Neural crest cell (in vitro differentiated cells): ENCODE measurements around the gene ARL6IP6. TPM values are rescaled to one million over a fixed set of nuclear protein-coding genes. Genes with fewer than 3 reads are reported as not detected.
"Not testable (repeated sequence)": the region's sequence is repeated elsewhere in the genome, so short reads cannot be mapped to it uniquely, and the experiment has no call there.

Experiments used
- DNase-seq: peaks from one replicate; pipeline ENCODE4 v3.0.0; 2021; ENCODE audit warnings: low read depth, mixed read lengths, low spot score
- H3K27ac Mint-ChIP-seq: one replicate; pipeline ENCODE4 v1.8.0; 2021; ENCODE audit warnings: mild to moderate bottlenecking, mixed read lengths; ENCODE audit not compliant: unreplicated experiment
- H3K27me3 Mint-ChIP-seq: 2 replicates; pipeline ENCODE4 v1.8.0; 2021; ENCODE audit warnings: low read depth, mild to moderate bottlenecking, mixed read lengths
- H3K36me3 Mint-ChIP-seq: 2 replicates; pipeline ENCODE4 v1.8.0; 2021; ENCODE audit warnings: low read depth, mild to moderate bottlenecking, mixed read lengths
- H3K4me1 Mint-ChIP-seq: 2 replicates; pipeline ENCODE4 v1.8.0; 2021; ENCODE audit warnings: mixed read lengths
- H3K4me3 Mint-ChIP-seq: one replicate; pipeline ENCODE4 v1.8.0; 2021; ENCODE audit warnings: mild to moderate bottlenecking, mixed read lengths
- H3K9me3 Mint-ChIP-seq: 2 replicates; pipeline ENCODE4 v1.8.0; 2021; ENCODE audit warnings: mixed read lengths
- total RNA-seq: library from RNA; stranded (reverse); gene quantifications from 2 replicates; pipeline ENCODE4 v1.2.1, GENCODE V29; 2021
- TF ChIP-seq, protein P1 (sequence below): fragments of 200-600 bp; sonication (generic); conservative IDR thresholded peaks from 2 replicates; pipeline ENCODE4 v1.5.0; 2021; ENCODE audit warnings: antibody characterized with exemption, mild to moderate bottlenecking

ARL6IP6 gene
- total RNA-seq, 1 donor from 2014 or later, result 51.9 TPM

- DNase-seq, result peak; percentile 23
- no peaks in the 10 kb centered on the region for H3K9me3 Mint-ChIP-seq
- TF ChIP-seq, protein P1, sequence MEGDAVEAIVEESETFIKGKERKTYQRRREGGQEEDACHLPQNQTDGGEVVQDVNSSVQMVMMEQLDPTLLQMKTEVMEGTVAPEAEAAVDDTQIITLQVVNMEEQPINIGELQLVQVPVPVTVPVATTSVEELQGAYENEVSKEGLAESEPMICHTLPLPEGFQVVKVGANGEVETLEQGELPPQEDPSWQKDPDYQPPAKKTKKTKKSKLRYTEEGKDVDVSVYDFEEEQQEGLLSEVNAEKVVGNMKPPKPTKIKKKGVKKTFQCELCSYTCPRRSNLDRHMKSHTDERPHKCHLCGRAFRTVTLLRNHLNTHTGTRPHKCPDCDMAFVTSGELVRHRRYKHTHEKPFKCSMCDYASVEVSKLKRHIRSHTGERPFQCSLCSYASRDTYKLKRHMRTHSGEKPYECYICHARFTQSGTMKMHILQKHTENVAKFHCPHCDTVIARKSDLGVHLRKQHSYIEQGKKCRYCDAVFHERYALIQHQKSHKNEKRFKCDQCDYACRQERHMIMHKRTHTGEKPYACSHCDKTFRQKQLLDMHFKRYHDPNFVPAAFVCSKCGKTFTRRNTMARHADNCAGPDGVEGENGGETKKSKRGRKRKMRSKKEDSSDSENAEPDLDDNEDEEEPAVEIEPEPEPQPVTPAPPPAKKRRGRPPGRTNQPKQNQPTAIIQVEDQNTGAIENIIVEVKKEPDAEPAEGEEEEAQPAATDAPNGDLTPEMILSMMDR, result peak; percentile 72
- H3K27me3 Mint-ChIP-seq, result no peaks in the 10 kb centered on the region
- H3K36me3 Mint-ChIP-seq, result peaks cover 15% of the 10 kb centered on the region
- H3K4me3 Mint-ChIP-seq, result peak overlapping the region; percentile 100
- peak overlapping the region; percentile 97 for H3K27ac Mint-ChIP-seq
- peaks cover 39% of the 10 kb centered on the region for H3K4me1 Mint-ChIP-seq
Observed at GRCh38 chr2:152715854-152716428, 2.5 kb upstream of the ARL6IP6 start.

DNA sequence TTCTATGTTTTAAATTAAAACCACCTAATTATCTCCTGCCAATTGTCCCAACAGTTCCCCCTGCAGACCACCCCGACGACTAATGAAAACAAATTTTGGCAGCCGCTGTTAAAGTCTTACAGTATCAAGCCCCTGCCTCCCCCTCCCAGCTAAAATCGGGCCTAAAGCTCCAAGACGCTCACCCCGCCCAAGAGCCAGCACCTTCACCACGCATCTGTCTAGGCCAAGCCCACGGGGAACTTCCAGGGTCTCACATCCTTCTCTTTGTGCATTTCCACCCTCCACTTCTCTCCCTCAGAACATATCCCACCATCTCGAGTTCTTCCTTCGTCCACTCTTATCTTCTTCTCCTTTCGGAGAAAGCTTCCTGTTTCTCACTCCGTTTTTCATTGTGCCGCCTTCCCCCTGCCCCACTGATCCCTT lies 1.6 kb upstream of the ARL6IP6 start:
- Mint-ChIP-seq H3K4me1 (peaks cover 42% of the 10 kb centered on the region), H3K27ac (peak overlapping the region; percentile 97), H3K27me3 (no peaks in the 10 kb centered on the region), H3K9me3 (no peaks in the 10 kb centered on the region), H3K4me3 (peak overlapping the region; percentile 100), H3K36me3 (peaks cover 11% of the 10 kb centered on the region)
- TF ChIP-seq, protein P1, result no peak
- peak; percentile 33 for DNase-seq

DNA sequence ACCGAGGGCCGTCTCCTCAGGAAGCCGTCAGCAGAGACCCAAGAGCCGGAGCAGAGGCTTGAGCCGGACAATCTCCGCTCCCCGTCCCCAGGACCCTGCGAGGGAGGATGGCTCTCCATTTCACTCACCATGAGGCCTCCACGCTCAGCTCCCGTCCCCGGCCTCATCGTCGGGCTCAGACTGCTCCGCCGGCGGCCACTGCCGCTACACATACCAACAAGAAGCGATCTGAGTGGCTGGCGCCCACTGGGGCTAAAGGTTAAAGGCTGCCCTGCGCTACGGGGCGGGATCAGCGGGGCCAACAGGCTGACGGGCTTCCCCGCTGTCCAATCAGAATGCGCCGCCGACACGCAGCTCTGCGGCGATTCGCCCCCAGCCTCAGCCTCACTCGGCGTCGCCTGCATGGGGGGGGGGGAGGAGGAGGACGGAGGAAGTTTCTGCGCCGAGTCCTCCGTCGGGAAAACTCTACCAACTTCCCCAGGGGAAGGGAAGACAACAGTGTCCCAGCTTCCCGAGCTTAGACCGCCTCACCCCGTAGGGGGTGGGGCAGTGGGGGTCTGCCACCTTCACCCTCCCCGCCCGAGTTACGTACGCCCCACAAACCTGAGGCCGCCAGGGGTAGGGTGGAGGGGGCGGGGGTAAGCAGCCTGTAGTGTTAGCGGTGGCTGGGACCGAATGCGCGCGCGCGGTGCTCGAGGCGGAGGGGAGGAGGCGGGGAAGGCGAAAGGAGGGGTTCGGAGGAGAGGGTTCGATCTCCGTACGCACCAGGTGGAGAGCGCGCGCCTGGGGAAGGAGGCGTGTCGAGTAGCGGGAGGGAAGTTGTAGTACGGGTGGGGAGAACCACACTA lies 968 bp upstream of the ARL6IP6 start, which contains the start of gene PRPF40A:
TSS of gene PRPF40A (minus strand) at position 234 of the 848 bp plus-strand sequence. CDS start at position 212, 22 bp downstream.
- TF ChIP-seq, protein P1, result no peak
- H3K36me3 Mint-ChIP-seq, result peaks cover 9% of the 10 kb centered on the region

GRCh38 chr2:152718909-152719645 lies 657 bp downstream of the ARL6IP6 start:
- H3K9me3 Mint-ChIP-seq, result no peaks in the 10 kb centered on the region
- TF ChIP-seq, protein P1, result no peak
- H3K36me3 Mint-ChIP-seq, result peaks cover 9% of the 10 kb centered on the region
- peaks cover 48% of the 10 kb centered on the region for H3K4me1 Mint-ChIP-seq
- peak overlapping the region; percentile 100 for H3K4me3 Mint-ChIP-seq
- peak; percentile 46 for DNase-seq
- no peaks in the 10 kb centered on the region for H3K27me3 Mint-ChIP-seq
- peak overlapping the region; percentile 98 for H3K27ac Mint-ChIP-seq

More for the DNA sequence above, 968 bp upstream of the ARL6IP6 start, which contains the start of gene PRPF40A:
- peak; percentile 99 for DNase-seq
- peak within 1 kb of the TSS; percentile 98 for H3K27ac Mint-ChIP-seq
- H3K4me3 Mint-ChIP-seq, result peak within 1 kb of the TSS; percentile 100
- H3K9me3 Mint-ChIP-seq, result no peaks in the 10 kb centered on the region
- H3K27me3 Mint-ChIP-seq, result no peaks in the 10 kb centered on the region
- peaks cover 48% of the 10 kb centered on the region for H3K4me1 Mint-ChIP-seq

DNA sequence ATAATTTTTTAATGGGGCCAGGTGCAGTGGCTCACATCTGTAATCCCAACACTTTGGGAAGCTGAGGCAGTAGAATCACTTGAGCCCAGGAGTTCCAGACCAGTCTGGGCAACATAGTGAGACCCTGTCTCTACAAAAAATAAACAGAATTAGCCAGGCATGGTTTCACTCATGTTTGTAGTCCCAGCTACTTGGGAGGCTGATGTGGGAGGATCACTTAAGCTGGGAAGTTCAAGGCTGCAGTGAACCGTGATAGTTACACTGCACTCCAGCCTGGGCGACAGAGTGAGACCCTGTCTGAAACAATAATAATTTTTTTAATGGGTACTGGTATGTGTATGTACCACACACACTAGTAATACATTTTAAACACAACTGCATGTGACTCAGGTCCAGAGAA lies 2.4 kb downstream of the ARL6IP6 start:
- no peak for DNase-seq
- Mint-ChIP-seq H3K4me1 (peaks cover 40% of the 10 kb centered on the region), H3K9me3 (no peaks in the 10 kb centered on the region), H3K4me3 (peak overlapping the region; percentile 41), H3K36me3 (peaks cover 7% of the 10 kb centered on the region), H3K27ac (no peak overlapping the region), H3K27me3 (no peaks in the 10 kb centered on the region)
- TF ChIP-seq, protein P1, result no peak

- not testable (repeated sequence) for H3K27ac Mint-ChIP-seq, H3K4me3 Mint-ChIP-seq, H3K27me3 Mint-ChIP-seq, DNase-seq, H3K36me3 Mint-ChIP-seq, H3K9me3 Mint-ChIP-seq
- peaks cover 25% of the 10 kb centered on the region for H3K4me1 Mint-ChIP-seq
Observed at GRCh38 chr2:152722639-152723038, 4.2 kb downstream of the ARL6IP6 start.
